SK-N-SH (cell line): ENCODE measurements around the gene ERI3. TPM values are rescaled to one million over a fixed set of nuclear protein-coding genes. Genes with fewer than 3 reads are reported as not detected.
A peak's percentile ranks its signal among the peaks of the same experiment; 100 is the strongest.

Source experiments
- CTCF ChIA-PET: fragments of 300-600, 350-600 bp; formaldehyde crosslinking; extraction: SDS; loops from one replicate; lab custom pipeline; 2021; lab: Yijun Ruan, JAX
- POLR2A ChIA-PET: fragments of 350-600 bp; sonication (Branson Sonifier 250); formaldehyde crosslinking; extraction: SDS; loops from one replicate; lab custom pipeline; 2020; ENCODE audit warnings: antibody characterized with exemption, inconsistent platforms; lab: Yijun Ruan, JAX
- DNase-seq: peaks from one replicate; pipeline ENCODE4 v3.0.0; 2012
- H2AFZ ChIP-seq: fragments of 200-600 bp; sonication (generic); 2 replicates; pipeline ENCODE4 v1.8.1; 2016; ENCODE audit warnings: antibody characterized with exemption, mild to moderate bottlenecking, low read depth
- H3F3A ChIP-seq: fragments of 200-600 bp; sonication (generic); replicated peaks from 2 replicates; pipeline ENCODE3; 2016; ENCODE audit warnings: antibody characterized with exemption, mild to moderate bottlenecking; ENCODE audit not compliant: insufficient read depth
- H3K27ac ChIP-seq, 2 experiments: fragments of 200-500 bp in 1 of 2; fragments of 200-600 bp in 1 of 2; sonication (Bioruptor generic) in 1 of 2; sonication (generic), shearing (Covaris generic) in 1 of 2; 2 replicates each; pipeline versions ENCODE4 v1.5.1 to v1.6.1; 2014 to 2016; ENCODE audit warnings: low read depth in 2 of 2, inconsistent platforms in 1 of 2, low read length in 1 of 2, mild to moderate bottlenecking in 1 of 2, mixed read lengths in 1 of 2
- H3K27me3 ChIP-seq: fragments of 200-600 bp; sonication (generic), shearing (Covaris generic); 2 replicates; pipeline ENCODE4 v1.6.1; 2016; ENCODE audit warnings: mixed run types; ENCODE audit not compliant: insufficient read depth
- H3K36me3 ChIP-seq, 2 experiments: fragments of 200-500 bp in 1 of 2; fragments of 200-600 bp in 1 of 2; sonication (Bioruptor generic) in 1 of 2; sonication (generic) in 1 of 2; replicated peaks in 1 of 2; 2 replicates each; pipeline versions ENCODE3 to v1.5.1; 2014 to 2016; ENCODE audit warnings: low read length in 1 of 2, mild to moderate bottlenecking in 1 of 2; ENCODE audit not compliant: insufficient read depth in 2 of 2, control insufficient read depth in 1 of 2
- H3K4me1 ChIP-seq, 2 experiments: fragments of 200-500 bp in 1 of 2; fragments of 200-600 bp in 1 of 2; sonication (Bioruptor generic) in 1 of 2; sonication (generic), shearing (Covaris generic) in 1 of 2; 2 replicates each; pipeline versions ENCODE4 v1.5.1 to v1.6.1; 2014 to 2016; ENCODE audit warnings: low read depth in 1 of 2, low read length in 1 of 2, mixed run types in 1 of 2; ENCODE audit not compliant: insufficient read depth in 2 of 2, control insufficient read depth in 1 of 2
- H3K4me2 ChIP-seq: fragments of 200-600 bp; sonication (generic), shearing (Covaris generic); 2 replicates; pipeline ENCODE4 v1.6.1; 2017; ENCODE audit warnings: mixed run types
- H3K4me3 ChIP-seq, 2 experiments: fragments of 200-500 bp in 1 of 2; fragments of 200-600 bp in 1 of 2; sonication (Bioruptor generic) in 1 of 2; sonication (generic), shearing (Covaris generic) in 1 of 2; 2 replicates each; pipeline versions ENCODE4 v1.5.1 to v1.8.1; 2014 to 2016; ENCODE audit warnings: low read depth in 2 of 2, inconsistent platforms in 1 of 2, low read length in 1 of 2, mild to moderate bottlenecking in 1 of 2, mixed read lengths in 1 of 2, moderate library complexity in 1 of 2
- H3K79me2 ChIP-seq: fragments of 200-600 bp; sonication (generic); 2 replicates; pipeline ENCODE4 v1.8.1; 2017; ENCODE audit warnings: mild to moderate bottlenecking; ENCODE audit not compliant: insufficient read depth
- H3K9ac ChIP-seq: fragments of 200-600 bp; sonication (generic); 2 replicates; pipeline ENCODE4 v1.6.1; 2017; ENCODE audit warnings: mixed run types
- H3K9me2 ChIP-seq: fragments of 200-600 bp; sonication (generic); 2 replicates; pipeline ENCODE4 v1.6.1; 2017; ENCODE audit warnings: mixed run types
- H3K9me3 ChIP-seq: fragments of 200-600 bp; sonication (generic); 2 replicates; pipeline ENCODE4 v1.6.1; 2017; ENCODE audit warnings: mixed run types, mild to moderate bottlenecking, moderate library complexity
- H4K20me1 ChIP-seq: fragments of 200-600 bp; sonication (generic); 2 replicates; pipeline ENCODE4 v1.6.1; 2017; ENCODE audit warnings: mild to moderate bottlenecking, mixed run types; ENCODE audit not compliant: insufficient read depth
- CHD2 ChIP-seq: fragments of 150-350 bp; IDR thresholded peaks from 2 replicates; pipeline ENCODE4 v1.6.1; 2018; ENCODE audit warnings: low read length; ENCODE audit not compliant: partially characterized antibody
- CTCF ChIP-seq: fragments of 200-600 bp; sonication (generic); IDR thresholded peaks from 2 replicates; pipeline ENCODE4 v1.6.1; 2017; ENCODE audit warnings: antibody characterized with exemption, mild to moderate bottlenecking, moderate library complexity
- EP300 ChIP-seq, 2 experiments: IDR thresholded peaks; 2 replicates each; pipeline versions ENCODE4 v1.4.0 to v1.6.1; 2012; ENCODE audit warnings: borderline replicate concordance in 1 of 2, low read depth in 1 of 2, low read length in 1 of 2
- EZH2phosphoT487 ChIP-seq: fragments of 200-600 bp; sonication (generic); IDR thresholded peaks from 2 replicates; pipeline ENCODE4 v1.6.1; 2017; ENCODE audit warnings: low read depth, mixed run types, mild to moderate bottlenecking, antibody characterized with exemption, moderate library complexity, borderline replicate concordance
- GATA2 ChIP-seq: sonication (generic); formaldehyde crosslinking; IDR thresholded peaks from 2 replicates; pipeline ENCODE4 v1.5.0; 2020; ENCODE audit warnings: mild to moderate bottlenecking, missing genetic modification reagents
- MAX ChIP-seq: IDR thresholded peaks from 2 replicates; pipeline ENCODE4 v1.4.0; 2012; ENCODE audit warnings: low read depth
- MEF2A ChIP-seq: IDR thresholded peaks from 2 replicates; pipeline ENCODE4 v1.4.0; 2012; ENCODE audit warnings: low read depth, borderline replicate concordance
- NRF1 ChIP-seq: IDR thresholded peaks from 2 replicates; pipeline ENCODE4 v1.6.1; 2012; ENCODE audit warnings: low read depth, mild to moderate bottlenecking, low read length
- RAD21 ChIP-seq: IDR thresholded peaks from 2 replicates; pipeline ENCODE4 v1.6.1; 2012; ENCODE audit warnings: mild to moderate bottlenecking, low read length
- RFX5 ChIP-seq: IDR thresholded peaks from 2 replicates; pipeline ENCODE4 v1.6.1; 2012; ENCODE audit warnings: mild to moderate bottlenecking, improper control_type of control experiment, low read length
- RXRA ChIP-seq: IDR thresholded peaks from 2 replicates; pipeline ENCODE4 v1.4.0; 2012; ENCODE audit warnings: low read depth, mild to moderate bottlenecking, borderline replicate concordance
- TAF1 ChIP-seq: IDR thresholded peaks from 2 replicates; pipeline ENCODE4 v1.6.1; 2012; ENCODE audit warnings: low read depth, mild to moderate bottlenecking, low read length, moderate library complexity, borderline replicate concordance
- YY1 ChIP-seq: IDR thresholded peaks from 2 replicates; pipeline ENCODE4 v1.4.0; 2012; ENCODE audit warnings: low read depth, mild to moderate bottlenecking
- WGBS: methylation state at CpG from one replicate; pipeline ENCODE4 v1.1.6; 2017; ENCODE audit warnings: low lambda C conversion rate; 5-methylcytosine and 5-hydroxymethylcytosine counted together
- polyA plus RNA-seq, 3 experiments: library from polyadenylated mRNA; depleted of rRNA; stranded (reverse); fragments of >200 nt; gene quantifications; 2 replicates each; pipeline ENCODE4 v1.2.3, GENCODE V29; 2012

ERI3 gene
- polyA plus RNA-seq, 1 of the 3 experiments (the other 2 are of a cell fraction): 60.7 TPM

GRCh38 chr1:44238660-44239059 lies 116.4 kb downstream of the ERI3 start:
- DNase-seq: no peak
- H3F3A ChIP-seq: no peaks in the 10 kb centered on the region
- no peaks in the 10 kb centered on the region for H3K27me3 ChIP-seq
- 100% methylated on average over 4 of the region's 4 CpGs for WGBS
- H3K27ac ChIP-seq: no peak overlapping the region
- ChIA-PET CTCF (interaction anchor here (1.0 to 2.7 kb wide), 11 partner anchors 9 to 36 kb away, joined by 3 to 16 read pairs (median 4); no protein-coding TSS in a partner anchor), POLR2A (no interaction called here)
- H3K36me3 ChIP-seq: no peaks in the 10 kb centered on the region
- H3K9me3 ChIP-seq: no peaks in the 10 kb centered on the region
- no peaks in the 10 kb centered on the region for H4K20me1 ChIP-seq
- H3K4me1 ChIP-seq: peaks cover 10 to 32% of the 10 kb centered on the region in 2 experiments; a peak in 3 of 4 replicates
- no peak overlapping the region for H3K9ac ChIP-seq
- no peak overlapping the region for H3K4me2 ChIP-seq
- H3K9me2 ChIP-seq: no peaks in the 10 kb centered on the region
- no peak overlapping the region for H2AFZ ChIP-seq
- H3K79me2 ChIP-seq: no peaks in the 10 kb centered on the region
- TF ChIP-seq CTCF (no peak), EZH2phosphoT487 (no peak), YY1 (no peak), RAD21 (no peak), MEF2A (no peak), RFX5 (no peak), RXRA (no peak), CHD2 (no peak), GATA2 (CRISPR knock-in tag) (no peak), MAX (no peak), NRF1 (no peak), TAF1 (no peak), EP300 (IDR thresholded peaks at IDR 0.05; ENCODE audit: borderline replicate concordance in 1 of 2, low read depth in 1 of 2, low read length in 1 of 2) (no peak)
- no peak overlapping the region for H3K4me3 ChIP-seq

- POLR2A ChIA-PET: no interaction called here
- Histone ChIP-seq H4K20me1 (no peaks in the 10 kb centered on the region), H3K4me1 (peaks cover 10 to 32% of the 10 kb centered on the region in 2 experiments; a peak in 3 of 4 replicates), H3K9me2 (no peaks in the 10 kb centered on the region), H3K79me2 (no peaks in the 10 kb centered on the region), H3K27ac (no peak overlapping the region), H2AFZ (no peak overlapping the region), H3K4me2 (no peak overlapping the region), H3F3A (no peaks in the 10 kb centered on the region), H3K9me3 (no peaks in the 10 kb centered on the region), H3K4me3 (no peak overlapping the region)
- 83% methylated on average over 21 of the region's 33 CpGs for WGBS
- CTCF ChIA-PET: interaction anchor here (0.6 to 6.2 kb wide), 12 partner anchors 8 to 157 kb away, joined by 3 to 47 read pairs (median 4); no protein-coding TSS in a partner anchor
- DNase-seq: peak; percentile 74
- peak; percentile 10 for TF ChIP-seq RAD21
- no peak for TF ChIP-seq RFX5
- TF ChIP-seq CTCF: peak; percentile 42; the same call in 1 of the 2 replicates
- TF ChIP-seq, all 33 proteins: peak for 2
- no peaks in the 10 kb centered on the region for H3K27me3 ChIP-seq
- no peaks in the 10 kb centered on the region for H3K36me3 ChIP-seq
- H3K9ac ChIP-seq: no peak overlapping the region
Observed at GRCh38 chr1:44237721-44238457, 117.2 kb downstream of the ERI3 start.
